Skeletal muscle cell (primary cell): ENCODE measurements around the gene H1-8.

ENCODE experiments used
- DNase-seq: peaks from one replicate; pipeline ENCODE4 v3.0.0-alpha.2; 2010; ENCODE audit warnings: low read depth
- H3K4me3 ChIP-seq: 2 replicates; pipeline ENCODE4 v1.5.1; 2011; ENCODE audit warnings: low read depth, mild to moderate bottlenecking, control low read depth, low read length, moderate library complexity

Gene H1-8

GRCh38 chr3:129564981-129565644 is 22.1 kb downstream of the H1-8 start:
- no peak overlapping the region for H3K4me3 ChIP-seq
- no peak for DNase-seq

DNA sequence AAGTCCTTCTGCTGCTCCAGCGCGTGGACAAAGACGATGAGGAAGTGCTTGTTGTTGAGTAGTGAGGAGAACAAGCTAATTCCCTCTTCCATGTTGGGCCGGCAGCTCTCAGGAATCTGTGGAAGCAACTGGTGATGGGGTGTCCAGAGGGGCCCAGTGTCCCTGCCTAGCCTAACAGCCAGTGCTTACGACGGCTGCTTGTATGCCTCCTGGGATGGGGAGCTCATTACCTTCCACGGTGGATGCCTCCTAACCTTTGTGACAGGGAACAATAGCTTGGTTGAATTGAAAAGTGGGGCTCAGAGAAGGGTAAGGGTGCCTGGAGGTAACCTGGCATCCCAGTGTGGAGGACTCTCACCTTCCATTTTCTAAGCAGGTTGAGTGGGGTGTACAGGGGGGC is 22.9 kb downstream of the H1-8 start:
- DNase-seq, result no peak
- no peak overlapping the region for H3K4me3 ChIP-seq

DNA sequence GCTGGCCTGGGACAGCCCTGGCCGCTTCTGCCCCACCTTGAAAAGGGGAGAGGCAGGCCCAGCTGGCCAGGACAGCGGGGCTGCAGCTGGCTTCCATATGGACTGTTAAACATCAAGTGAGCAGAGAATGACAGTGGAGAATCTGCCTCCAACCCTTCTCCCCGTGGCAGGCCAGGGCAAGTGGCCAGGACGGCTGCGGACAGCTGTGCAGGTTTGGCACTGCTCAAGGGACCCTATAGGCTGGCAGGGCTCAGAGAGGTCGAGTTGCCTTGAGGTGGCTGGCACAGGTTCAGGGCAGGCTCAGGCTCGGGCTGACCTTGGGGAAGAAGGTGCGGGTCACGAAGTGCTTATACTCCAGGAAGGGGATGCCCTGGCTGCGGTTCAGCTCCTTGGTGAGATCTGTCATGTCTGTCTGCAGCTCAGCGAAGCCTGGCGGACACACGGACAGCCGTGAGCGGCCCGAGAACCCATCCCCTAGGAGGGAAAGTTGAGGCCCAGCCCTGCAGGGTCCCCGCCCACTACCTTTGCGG is 24.3 kb downstream of the H1-8 start:
- no peak for DNase-seq
- no peak overlapping the region for H3K4me3 ChIP-seq

DNA sequence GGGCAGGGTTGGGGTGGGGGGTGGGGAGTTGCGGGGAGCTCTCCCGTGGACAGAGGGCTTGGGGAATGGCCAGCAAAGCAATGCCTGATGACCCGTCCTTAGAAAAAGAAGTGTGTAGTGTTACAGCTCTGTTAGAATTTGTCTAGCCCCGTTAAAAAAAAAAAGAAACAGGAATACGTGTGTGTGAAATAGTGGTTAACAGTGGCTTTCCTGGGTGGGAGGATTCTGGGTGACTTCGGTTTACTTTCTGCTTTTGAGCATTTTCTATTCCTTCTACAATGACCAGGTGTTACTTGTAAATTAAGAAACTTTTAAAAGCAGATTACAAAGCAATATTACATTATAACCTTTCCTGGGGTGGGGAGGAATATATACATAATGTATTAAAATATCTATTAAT is 25.0 kb downstream of the H1-8 start:
- DNase-seq, result no peak
- H3K4me3 ChIP-seq, result no peak overlapping the region

DNA sequence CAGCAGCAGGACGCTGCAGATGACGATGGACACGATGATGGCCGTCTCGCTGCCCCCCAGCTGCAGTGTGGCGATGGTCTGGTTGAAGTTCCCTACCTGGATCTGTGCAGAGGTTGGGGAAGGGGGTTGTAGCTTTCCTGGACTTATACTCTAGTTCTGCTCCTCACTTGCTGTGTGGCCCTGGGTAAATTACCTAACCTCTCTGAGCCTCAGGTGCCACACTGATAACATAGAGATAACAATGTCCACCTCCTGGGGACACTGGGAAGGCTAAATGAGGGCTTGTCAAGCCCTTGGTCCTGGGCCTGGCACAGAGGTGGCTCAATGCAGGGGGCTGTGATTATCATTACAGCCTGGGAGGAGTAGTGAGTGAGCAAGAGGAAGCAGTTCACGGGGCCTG is 26.9 kb downstream of the H1-8 start:
- no peak for DNase-seq
- H3K4me3 ChIP-seq, result no peak overlapping the region

GRCh38 chr3:129571605-129572547 is 28.9 kb downstream of the H1-8 start:
- H3K4me3 ChIP-seq, result no peak overlapping the region
- DNase-seq, result no peak

- H3K4me3 ChIP-seq, result no peak overlapping the region
- no peak for DNase-seq
Observed at GRCh38 chr3:129572603-129573002, 29.6 kb downstream of the H1-8 start.

DNA sequence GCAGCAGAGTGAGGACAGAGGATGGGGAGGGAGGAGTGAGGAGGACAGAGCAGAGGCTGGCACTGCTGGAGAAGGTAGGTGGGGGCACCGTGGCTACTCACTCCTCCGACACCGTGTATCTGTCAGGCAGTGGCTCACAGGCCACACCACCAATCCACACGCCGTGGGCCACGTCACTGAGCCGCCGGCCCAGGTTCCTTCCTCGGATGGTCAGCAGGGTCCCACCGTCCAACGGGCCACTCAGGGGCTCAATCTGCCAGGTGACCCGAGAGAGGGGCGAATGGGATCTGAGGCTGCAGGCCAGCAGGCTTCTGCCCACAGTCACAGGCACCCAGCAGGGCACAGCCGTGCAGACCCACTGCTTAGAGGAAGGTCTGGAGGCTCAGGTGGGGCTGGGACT is 30.5 kb downstream of the H1-8 start:
- no peak for DNase-seq
- no peak overlapping the region for H3K4me3 ChIP-seq

DNA sequence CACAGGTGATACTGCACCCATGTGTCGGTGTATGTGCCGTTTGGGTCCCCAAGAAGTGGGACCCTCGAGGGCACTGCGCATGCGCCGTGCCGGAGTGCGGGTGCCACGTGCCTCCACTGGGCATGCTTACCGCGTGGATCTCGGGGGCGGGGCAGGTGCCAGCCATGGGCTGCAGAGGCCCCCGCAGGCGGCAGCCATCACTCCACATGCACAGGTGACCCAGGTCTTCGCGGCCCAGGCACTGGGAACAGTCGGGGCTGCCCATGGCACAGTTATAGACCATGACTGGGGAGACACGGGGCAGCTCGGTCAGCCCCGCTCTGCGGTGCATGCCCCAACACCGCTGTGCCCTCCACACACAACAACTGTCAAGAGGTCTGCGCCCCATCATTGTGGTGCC is 31.2 kb downstream of the H1-8 start:
- no peak for DNase-seq
- no peak overlapping the region for H3K4me3 ChIP-seq

GRCh38 chr3:129575233-129575996 is 32.4 kb downstream of the H1-8 start:
- no peak for DNase-seq
- H3K4me3 ChIP-seq, result no peak overlapping the region

DNA sequence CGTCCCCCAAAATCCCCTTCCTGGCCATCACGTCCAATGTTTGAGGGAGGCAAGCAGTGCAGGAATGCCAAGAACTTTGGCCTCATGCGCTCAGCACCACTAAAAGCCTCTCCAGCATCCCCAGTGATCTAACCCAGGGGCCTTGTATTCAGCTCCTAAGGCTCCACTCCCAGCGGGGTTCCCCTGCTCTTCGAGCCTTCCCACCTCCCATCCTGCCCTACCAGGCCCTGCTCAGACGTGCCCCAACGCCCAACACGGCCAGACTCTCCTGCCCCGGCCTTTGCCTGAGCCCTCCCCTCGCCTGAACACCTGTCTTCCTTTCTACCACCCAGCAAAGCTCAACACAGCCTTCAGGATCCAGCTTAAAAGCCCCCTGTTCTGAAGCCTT is 33.0 kb downstream of the H1-8 start:
- no peak for DNase-seq
- no peak overlapping the region for H3K4me3 ChIP-seq

DNA sequence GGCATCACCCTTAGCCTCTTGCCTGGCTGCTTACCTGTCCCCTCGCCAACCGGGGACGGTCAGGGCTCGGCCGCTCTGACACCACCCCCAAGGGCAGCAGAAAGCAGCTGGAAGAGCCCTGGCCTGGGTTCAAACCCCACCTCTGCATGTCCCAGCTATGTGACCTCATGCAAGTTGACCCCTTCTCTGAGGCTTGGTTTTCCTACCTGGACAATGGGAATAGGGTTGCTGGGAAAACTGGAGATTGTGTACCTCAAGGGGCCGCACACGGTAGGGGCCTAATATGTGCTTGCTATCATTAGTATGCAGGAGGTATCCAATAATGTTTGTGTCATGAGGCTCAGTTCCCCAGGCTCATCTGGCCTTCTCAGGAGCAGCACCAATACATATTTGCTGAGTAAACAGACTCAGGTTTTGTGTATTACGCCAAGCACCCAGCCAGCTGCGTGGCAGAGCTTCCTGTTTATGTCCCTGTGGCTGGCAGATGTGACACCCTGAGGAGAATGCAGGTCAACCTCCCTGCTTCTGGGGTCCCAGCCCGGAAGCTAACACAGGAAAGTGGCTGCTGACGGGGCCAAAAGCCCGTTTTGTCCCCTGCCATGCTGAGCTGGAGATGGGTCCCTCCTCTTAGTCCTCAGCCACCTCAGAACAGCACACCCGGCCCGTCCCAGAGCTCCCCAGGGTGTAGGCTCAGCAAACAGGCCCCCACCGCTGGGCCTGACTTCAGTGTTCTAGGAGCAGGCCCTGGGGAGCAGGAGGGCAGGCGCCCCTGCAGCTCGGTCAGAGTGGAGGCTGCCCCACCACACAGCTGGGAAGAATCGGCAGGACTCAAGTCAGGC is 33.8 kb downstream of the H1-8 start:
- DNase-seq, result no peak
- no peak overlapping the region for H3K4me3 ChIP-seq

DNA sequence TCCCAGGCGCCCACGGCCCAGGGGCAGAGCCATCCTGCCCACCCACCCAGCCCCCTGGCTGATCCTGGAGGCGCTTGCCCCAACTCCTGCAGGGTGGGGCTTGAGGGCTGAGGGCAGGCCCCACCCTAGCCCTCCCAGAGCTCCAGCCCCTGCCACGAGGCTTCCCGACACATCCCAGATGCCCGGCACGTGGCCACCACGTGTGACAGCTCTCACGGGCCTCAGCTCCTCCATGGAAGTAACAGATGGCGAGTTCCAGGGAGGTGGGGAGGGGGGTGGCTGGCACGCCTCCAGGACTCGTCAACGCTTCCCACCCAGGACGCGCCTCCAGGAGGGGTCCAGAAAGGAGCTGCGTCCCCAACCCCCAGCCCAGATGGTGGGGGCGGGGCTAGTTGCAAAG is 34.4 kb downstream of the H1-8 start:
- H3K4me3 ChIP-seq, result no peak overlapping the region
- DNase-seq, result no peak

GRCh38 chr3:129577925-129578786 is 35.2 kb downstream of the H1-8 start:
- no peak overlapping the region for H3K4me3 ChIP-seq
- DNase-seq, result no peak

- no peak for DNase-seq
- no peak overlapping the region for H3K4me3 ChIP-seq
Observed at GRCh38 chr3:129579991-129580390, 37.0 kb downstream of the H1-8 start.

DNA sequence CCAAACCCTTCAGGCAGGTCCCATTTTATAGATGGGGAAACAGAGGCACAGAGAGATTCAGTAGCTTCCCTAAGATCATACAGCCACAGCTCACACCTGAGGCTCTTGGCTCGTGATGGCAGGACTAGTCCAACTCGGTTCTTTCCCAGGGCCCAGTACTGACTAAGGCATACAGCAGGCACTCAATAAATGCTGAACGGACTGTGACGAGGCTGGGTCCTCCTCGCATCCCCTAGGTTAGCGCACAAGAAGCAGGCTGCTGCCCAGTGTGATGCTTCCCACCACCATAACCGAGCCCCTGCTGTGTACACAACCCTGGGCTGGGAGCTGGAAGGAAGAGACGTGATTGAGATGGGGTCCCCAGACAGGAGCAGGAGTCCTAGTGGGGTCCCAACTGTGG is 38.6 kb downstream of the H1-8 start:
- no peak overlapping the region for H3K4me3 ChIP-seq

DNA sequence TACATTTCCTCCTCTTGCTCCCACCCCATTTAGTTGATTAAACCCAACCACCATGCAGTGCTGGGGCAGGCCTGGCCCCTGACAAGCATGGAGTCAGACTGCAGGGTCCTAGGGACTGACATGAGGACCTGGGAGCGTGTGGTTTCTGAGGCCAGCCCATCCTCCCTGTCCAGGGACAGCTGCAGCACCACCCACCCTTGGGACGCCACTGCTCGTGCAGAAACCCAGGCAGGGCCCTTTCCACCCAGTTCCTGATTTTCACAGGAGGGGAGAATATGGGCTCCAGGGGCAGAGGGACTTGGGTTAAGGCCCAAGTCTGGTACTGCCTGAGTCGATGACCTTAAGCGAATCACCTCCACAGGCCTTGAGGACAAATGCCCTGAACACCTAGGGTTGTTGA is 39.8 kb downstream of the H1-8 start:
- no peak overlapping the region for H3K4me3 ChIP-seq
- DNase-seq, result no peak

More for the DNA sequence above, 38.6 kb downstream of the H1-8 start:
- DNase-seq, result no peak

GRCh38 chr3:129583289-129583688 is 40.3 kb downstream of the H1-8 start:
- no peak for DNase-seq
- no peak overlapping the region for H3K4me3 ChIP-seq
